PC-9 (cell line): ENCODE data around the gene CKS1B.

Experiments
- EZH2 ChIP-seq: fragments of 200-600 bp; sonication (generic); IDR thresholded peaks from 2 replicates; pipeline ENCODE4 v1.8.0; 2017; ENCODE audit warnings: antibody characterized with exemption, low read depth
- TF ChIP-seq, protein P1 (sequence below): fragments of 200-600 bp; sonication (generic); conservative IDR thresholded peaks from 2 replicates; pipeline ENCODE4 v1.6.1; 2017; ENCODE audit warnings: mixed run types, antibody characterized with exemption, mild to moderate bottlenecking, moderate library complexity

DNA sequence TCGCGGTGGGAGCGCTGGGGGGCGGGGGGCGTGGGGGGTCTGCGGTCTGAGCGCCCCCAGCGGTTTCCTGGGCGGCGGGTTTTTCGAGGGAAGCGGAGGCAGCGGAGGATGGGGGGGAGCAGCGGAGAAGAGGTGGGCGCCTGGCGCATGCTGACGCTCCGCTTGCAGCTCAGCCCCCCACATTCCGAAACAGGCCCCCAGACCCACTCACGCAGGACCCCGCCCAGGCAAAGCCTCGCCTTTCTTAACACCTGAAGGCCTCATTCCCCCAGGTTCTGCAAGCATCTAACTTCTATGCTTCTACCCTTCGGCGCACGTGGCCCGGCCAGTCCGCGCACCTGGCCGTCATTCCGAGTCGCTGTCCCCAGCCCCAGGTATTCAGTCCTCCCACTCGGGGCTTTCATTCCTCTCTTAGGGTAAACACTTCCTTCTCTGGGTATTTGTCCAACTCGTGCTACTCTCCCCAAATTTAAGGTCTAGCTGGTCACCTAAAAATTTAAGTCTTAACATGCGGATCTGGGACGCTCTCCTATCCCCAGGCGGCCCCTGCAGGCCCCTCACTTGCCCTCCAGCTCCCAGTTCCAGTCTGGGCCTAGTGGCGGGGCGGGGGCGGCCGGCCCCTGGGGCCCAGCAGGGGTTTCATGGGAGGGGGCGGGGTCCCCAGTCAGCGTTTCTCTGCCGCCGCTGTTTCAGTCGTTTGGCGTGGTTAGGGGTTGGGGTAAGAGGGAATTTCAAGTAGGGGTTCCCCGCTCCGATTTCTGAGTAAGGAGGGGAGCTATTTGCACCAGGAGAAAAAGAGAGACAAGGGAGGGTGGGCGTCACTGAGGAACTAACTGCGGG is 25.3 kb downstream of the CKS1B start:
- TF ChIP-seq EZH2, result no peak
- TF ChIP-seq, protein P1, sequence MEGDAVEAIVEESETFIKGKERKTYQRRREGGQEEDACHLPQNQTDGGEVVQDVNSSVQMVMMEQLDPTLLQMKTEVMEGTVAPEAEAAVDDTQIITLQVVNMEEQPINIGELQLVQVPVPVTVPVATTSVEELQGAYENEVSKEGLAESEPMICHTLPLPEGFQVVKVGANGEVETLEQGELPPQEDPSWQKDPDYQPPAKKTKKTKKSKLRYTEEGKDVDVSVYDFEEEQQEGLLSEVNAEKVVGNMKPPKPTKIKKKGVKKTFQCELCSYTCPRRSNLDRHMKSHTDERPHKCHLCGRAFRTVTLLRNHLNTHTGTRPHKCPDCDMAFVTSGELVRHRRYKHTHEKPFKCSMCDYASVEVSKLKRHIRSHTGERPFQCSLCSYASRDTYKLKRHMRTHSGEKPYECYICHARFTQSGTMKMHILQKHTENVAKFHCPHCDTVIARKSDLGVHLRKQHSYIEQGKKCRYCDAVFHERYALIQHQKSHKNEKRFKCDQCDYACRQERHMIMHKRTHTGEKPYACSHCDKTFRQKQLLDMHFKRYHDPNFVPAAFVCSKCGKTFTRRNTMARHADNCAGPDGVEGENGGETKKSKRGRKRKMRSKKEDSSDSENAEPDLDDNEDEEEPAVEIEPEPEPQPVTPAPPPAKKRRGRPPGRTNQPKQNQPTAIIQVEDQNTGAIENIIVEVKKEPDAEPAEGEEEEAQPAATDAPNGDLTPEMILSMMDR, result no peak
